ENCODE results near the gene SARDH.

DNA sequence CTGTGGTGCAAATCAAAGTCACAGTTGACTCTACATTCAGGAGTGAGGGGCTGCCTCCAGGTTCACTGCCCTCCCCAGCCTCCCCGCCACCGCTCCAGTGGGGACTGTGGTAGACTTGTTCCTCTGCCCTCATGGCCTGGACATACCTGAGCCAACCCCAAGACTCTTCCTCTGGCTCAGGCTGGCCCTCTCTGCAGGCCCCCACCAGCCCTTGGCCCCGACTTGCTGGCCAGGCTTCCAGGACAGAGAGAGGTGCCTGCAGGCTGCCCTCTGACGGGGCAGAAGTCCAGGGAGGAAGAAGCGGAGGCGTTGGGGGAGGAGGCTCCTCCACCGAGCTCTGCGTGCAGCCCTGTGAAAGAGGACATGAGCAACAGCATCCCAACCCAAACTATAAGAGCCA is 2.8 kb upstream of the SARDH start:
- TF ChIP-seq, protein P1, sequence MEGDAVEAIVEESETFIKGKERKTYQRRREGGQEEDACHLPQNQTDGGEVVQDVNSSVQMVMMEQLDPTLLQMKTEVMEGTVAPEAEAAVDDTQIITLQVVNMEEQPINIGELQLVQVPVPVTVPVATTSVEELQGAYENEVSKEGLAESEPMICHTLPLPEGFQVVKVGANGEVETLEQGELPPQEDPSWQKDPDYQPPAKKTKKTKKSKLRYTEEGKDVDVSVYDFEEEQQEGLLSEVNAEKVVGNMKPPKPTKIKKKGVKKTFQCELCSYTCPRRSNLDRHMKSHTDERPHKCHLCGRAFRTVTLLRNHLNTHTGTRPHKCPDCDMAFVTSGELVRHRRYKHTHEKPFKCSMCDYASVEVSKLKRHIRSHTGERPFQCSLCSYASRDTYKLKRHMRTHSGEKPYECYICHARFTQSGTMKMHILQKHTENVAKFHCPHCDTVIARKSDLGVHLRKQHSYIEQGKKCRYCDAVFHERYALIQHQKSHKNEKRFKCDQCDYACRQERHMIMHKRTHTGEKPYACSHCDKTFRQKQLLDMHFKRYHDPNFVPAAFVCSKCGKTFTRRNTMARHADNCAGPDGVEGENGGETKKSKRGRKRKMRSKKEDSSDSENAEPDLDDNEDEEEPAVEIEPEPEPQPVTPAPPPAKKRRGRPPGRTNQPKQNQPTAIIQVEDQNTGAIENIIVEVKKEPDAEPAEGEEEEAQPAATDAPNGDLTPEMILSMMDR (IDR thresholded peaks at IDR 0.05; ENCODE audit: control extremely low read depth in 1 of 3, insufficient read depth in 1 of 3, low read depth in 1 of 3, low read length in 3 of 3): no peak
- TF ChIP-seq, protein P2, sequence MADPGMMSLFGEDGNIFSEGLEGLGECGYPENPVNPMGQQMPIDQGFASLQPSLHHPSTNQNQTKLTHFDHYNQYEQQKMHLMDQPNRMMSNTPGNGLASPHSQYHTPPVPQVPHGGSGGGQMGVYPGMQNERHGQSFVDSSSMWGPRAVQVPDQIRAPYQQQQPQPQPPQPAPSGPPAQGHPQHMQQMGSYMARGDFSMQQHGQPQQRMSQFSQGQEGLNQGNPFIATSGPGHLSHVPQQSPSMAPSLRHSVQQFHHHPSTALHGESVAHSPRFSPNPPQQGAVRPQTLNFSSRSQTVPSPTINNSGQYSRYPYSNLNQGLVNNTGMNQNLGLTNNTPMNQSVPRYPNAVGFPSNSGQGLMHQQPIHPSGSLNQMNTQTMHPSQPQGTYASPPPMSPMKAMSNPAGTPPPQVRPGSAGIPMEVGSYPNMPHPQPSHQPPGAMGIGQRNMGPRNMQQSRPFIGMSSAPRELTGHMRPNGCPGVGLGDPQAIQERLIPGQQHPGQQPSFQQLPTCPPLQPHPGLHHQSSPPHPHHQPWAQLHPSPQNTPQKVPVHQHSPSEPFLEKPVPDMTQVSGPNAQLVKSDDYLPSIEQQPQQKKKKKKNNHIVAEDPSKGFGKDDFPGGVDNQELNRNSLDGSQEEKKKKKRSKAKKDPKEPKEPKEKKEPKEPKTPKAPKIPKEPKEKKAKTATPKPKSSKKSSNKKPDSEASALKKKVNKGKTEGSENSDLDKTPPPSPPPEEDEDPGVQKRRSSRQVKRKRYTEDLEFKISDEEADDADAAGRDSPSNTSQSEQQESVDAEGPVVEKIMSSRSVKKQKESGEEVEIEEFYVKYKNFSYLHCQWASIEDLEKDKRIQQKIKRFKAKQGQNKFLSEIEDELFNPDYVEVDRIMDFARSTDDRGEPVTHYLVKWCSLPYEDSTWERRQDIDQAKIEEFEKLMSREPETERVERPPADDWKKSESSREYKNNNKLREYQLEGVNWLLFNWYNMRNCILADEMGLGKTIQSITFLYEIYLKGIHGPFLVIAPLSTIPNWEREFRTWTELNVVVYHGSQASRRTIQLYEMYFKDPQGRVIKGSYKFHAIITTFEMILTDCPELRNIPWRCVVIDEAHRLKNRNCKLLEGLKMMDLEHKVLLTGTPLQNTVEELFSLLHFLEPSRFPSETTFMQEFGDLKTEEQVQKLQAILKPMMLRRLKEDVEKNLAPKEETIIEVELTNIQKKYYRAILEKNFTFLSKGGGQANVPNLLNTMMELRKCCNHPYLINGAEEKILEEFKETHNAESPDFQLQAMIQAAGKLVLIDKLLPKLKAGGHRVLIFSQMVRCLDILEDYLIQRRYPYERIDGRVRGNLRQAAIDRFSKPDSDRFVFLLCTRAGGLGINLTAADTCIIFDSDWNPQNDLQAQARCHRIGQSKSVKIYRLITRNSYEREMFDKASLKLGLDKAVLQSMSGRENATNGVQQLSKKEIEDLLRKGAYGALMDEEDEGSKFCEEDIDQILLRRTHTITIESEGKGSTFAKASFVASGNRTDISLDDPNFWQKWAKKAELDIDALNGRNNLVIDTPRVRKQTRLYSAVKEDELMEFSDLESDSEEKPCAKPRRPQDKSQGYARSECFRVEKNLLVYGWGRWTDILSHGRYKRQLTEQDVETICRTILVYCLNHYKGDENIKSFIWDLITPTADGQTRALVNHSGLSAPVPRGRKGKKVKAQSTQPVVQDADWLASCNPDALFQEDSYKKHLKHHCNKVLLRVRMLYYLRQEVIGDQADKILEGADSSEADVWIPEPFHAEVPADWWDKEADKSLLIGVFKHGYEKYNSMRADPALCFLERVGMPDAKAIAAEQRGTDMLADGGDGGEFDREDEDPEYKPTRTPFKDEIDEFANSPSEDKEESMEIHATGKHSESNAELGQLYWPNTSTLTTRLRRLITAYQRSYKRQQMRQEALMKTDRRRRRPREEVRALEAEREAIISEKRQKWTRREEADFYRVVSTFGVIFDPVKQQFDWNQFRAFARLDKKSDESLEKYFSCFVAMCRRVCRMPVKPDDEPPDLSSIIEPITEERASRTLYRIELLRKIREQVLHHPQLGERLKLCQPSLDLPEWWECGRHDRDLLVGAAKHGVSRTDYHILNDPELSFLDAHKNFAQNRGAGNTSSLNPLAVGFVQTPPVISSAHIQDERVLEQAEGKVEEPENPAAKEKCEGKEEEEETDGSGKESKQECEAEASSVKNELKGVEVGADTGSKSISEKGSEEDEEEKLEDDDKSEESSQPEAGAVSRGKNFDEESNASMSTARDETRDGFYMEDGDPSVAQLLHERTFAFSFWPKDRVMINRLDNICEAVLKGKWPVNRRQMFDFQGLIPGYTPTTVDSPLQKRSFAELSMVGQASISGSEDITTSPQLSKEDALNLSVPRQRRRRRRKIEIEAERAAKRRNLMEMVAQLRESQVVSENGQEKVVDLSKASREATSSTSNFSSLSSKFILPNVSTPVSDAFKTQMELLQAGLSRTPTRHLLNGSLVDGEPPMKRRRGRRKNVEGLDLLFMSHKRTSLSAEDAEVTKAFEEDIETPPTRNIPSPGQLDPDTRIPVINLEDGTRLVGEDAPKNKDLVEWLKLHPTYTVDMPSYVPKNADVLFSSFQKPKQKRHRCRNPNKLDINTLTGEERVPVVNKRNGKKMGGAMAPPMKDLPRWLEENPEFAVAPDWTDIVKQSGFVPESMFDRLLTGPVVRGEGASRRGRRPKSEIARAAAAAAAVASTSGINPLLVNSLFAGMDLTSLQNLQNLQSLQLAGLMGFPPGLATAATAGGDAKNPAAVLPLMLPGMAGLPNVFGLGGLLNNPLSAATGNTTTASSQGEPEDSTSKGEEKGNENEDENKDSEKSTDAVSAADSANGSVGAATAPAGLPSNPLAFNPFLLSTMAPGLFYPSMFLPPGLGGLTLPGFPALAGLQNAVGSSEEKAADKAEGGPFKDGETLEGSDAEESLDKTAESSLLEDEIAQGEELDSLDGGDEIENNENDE (IDR thresholded peaks at IDR 0.05; ENCODE audit: insufficient replicate concordance, low read length): no peak
- TF ChIP-seq FOSL1 (IDR thresholded peaks at IDR 0.05; ENCODE audit: insufficient read depth, low read depth, low read length) (no peak), POLR2A (IDR thresholded peaks at IDR 0.05; ENCODE audit: control extremely low read depth in 1 of 2, low read depth in 2 of 2, low read length in 2 of 2) (no peak), SP2 (IDR thresholded peaks at IDR 0.05; ENCODE audit: low read length) (no peak), EP300 (IDR thresholded peaks at IDR 0.05; ENCODE audit: borderline replicate concordance in 1 of 2, low read depth in 2 of 2, low read length in 2 of 2) (no peak), SP1 (IDR thresholded peaks at IDR 0.05; ENCODE audit: low read depth, low read length) (no peak), KDM5A (IDR thresholded peaks at IDR 0.05; ENCODE audit: low read length) (no peak)
